ENCODE measurements around the gene CARS1.

DNA sequence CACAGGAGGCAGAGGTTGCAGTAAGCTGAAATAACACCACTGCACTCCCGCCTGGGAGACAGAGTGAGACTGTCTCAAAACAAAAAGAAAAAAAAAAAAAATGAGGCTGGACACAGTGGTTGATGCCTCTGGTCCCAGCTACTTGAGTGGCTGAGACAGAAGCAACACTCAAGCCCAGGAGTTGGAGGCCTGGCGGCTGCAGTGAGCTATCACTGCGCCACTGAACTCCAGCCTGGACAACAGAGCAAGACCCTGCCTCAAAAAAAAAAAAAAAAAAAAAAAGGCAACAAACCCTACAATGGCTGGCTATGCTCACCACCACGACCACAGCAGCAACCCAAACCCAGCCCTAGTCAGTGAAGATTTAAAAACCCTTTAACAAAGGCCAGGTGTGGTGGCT, 73.3 kb downstream of the CARS1 start:
- TF ChIP-seq, protein P1, sequence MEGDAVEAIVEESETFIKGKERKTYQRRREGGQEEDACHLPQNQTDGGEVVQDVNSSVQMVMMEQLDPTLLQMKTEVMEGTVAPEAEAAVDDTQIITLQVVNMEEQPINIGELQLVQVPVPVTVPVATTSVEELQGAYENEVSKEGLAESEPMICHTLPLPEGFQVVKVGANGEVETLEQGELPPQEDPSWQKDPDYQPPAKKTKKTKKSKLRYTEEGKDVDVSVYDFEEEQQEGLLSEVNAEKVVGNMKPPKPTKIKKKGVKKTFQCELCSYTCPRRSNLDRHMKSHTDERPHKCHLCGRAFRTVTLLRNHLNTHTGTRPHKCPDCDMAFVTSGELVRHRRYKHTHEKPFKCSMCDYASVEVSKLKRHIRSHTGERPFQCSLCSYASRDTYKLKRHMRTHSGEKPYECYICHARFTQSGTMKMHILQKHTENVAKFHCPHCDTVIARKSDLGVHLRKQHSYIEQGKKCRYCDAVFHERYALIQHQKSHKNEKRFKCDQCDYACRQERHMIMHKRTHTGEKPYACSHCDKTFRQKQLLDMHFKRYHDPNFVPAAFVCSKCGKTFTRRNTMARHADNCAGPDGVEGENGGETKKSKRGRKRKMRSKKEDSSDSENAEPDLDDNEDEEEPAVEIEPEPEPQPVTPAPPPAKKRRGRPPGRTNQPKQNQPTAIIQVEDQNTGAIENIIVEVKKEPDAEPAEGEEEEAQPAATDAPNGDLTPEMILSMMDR (IDR thresholded peaks at IDR 0.05 in 4 of 5, conservative IDR thresholded peaks at IDR 0.05 in 1 of 5), result no peak
- no peak for TF ChIP-seq POLR2A (IDR thresholded peaks at IDR 0.05)

All from gastrocnemius medialis (tissue), 4 donors.